GM11168 (cell line): ENCODE measurements around the gene NRDE2.
"Not testable (repeated sequence)": the region's sequence is repeated elsewhere in the genome, so short reads cannot be mapped to it uniquely, and the experiment has no call there.

Source experiments
- in situ Hi-C: fragments of 300-500 bp; cut with MboI; formaldehyde crosslinking; loops from one replicate; pipeline ENCODE4 v1.12.0; 2022; ENCODE audit warnings: low sequenced_read_pairs; ENCODE audit not compliant: unreplicated experiment

Gene NRDE2

DNA sequence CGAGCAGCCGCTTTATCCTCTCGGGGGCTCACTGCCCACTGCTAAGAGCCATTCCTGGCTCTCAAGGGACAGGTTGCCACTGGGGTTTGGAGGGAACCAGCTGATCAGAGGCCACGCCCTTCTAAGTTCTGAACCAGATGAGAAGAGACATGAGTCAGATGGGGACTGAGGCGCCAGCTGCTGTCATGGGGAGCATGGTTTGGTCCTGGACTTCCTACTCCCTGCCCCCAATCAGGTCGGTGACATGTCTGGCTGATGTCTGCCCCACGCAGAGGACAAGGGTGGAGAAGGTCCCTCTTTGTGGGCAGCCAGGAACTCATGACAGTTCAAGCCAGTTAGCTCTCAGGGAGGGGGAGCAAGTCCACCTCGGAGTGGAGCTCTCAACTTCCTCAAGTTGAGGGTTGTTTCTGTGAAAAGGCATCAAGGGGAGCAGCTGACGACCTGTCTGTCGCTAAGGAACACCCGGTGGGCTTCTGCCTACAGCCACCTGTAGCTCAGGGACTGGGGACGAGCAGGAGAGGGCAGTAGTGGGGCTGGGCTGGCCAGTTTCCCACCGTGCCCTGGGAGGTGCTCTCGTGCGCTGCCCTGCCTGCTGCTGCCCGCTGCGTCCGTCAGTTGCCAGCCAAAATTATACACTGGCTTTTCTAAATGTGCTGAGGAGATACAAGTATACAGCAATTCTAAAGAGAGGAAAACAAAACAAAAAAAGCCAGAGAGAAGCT lies 54.9 kb downstream of the NRDE2 start:
- in situ Hi-C loops: no loop called here

DNA sequence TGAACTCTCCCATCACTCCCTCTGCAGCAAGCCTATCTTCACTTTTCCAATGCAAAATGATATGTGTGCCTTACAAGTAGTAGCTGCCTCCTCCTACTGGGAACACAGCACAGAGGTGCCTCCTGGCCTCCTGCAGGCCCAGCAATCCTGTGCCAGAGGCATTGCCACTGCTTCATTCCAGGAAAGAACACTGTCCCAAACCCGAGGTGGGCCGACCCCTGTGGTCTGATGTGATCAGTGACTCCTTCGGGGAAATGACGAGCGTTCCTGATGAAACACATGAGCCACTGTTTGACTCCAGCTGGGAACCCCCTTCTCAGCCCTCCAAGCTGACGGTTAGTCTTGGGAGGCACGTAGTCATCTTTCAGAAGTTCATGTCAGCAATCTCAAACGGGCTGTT lies 55.9 kb downstream of the NRDE2 start:
- in situ Hi-C loops: no loop called here

DNA sequence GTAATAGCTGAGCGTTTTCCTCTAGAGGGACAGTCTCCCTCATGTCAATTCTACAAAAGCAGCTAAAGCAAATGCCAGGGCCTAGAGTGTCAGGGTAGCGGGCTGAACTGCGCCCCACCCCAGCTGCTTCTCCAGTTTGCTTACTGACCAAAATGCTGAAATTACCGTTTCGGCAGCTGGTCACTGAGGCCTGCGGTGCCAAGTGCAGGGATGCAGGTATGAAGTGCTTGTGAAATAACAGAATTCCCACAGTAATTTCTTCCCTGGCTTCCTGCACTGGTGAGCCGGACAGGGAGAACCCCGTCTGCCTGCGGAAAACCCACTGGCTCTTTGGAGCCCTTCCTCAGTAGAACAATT lies 56.3 kb downstream of the NRDE2 start:
- in situ Hi-C loops: no loop called here

DNA sequence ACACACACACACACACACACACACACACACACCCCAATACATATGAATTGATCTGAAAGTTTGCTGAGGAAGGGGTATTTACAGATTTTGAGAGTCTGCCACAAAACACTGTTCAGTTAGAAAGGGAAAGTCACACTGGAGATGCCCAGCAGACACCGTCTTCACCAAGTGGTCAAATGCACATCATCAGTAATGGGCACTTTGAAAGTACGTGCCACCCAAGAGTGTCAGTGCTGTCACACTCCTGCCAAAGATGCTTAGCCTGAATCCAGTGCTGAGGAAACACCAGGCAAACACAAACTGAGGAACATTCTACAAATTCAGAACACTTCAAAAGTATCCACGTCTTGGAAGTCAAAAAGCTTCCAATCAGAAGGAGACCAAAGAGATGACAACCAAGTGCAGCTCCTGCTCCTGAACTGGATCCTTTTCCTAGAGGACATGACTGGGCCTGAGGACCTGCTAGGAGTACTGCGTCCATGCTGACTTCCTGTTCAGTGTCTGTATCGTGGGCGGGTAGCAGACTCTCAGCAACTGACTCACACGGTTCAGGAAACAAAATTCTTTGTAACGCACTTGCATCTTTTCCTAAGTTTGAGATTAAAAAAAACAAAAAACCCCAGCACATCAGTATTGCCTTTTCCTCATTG lies 56.8 kb downstream of the NRDE2 start:
- in situ Hi-C loops: no loop called here

DNA sequence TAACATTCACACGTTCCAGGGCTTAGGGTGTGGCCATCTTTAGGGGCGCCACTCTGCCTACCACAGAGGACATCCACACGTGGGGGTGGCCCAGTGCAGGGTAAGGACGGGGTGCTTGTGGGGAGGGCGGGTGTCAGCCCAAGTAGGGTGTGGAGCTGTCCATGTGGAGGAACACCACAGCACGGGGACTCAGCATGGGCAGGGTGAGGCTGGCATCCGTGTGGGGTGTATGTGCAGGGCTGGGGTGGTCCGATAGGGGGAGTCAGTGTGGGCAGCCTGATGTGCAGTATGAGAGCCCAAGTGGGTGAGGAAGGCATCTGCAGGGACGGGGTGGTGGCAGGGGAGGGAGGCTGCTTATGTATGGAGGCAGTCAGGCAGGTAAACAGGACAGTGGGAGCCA lies 57.7 kb downstream of the NRDE2 start:
- in situ Hi-C loops: no loop called here

DNA sequence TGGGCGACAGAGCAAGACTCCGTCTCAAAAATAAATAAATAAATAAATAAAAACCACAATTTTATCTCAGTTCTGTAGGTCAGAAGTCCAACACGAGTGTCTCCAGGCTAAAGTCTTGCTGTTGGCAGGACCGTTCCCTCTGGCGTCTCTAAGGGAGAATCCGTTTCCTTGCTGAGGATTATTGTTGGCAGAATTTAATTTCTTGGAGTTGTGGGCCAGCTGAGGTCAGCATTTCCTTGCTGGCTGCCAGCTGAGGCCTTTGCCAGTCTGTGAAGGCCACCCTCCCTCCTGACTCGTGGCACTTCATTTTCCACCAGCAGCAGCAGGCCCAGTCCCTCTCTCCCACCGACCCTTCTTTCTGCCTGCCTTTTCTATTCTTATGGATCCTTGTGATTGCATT lies 58.2 kb downstream of the NRDE2 start:
- in situ Hi-C loops: no loop called here

DNA sequence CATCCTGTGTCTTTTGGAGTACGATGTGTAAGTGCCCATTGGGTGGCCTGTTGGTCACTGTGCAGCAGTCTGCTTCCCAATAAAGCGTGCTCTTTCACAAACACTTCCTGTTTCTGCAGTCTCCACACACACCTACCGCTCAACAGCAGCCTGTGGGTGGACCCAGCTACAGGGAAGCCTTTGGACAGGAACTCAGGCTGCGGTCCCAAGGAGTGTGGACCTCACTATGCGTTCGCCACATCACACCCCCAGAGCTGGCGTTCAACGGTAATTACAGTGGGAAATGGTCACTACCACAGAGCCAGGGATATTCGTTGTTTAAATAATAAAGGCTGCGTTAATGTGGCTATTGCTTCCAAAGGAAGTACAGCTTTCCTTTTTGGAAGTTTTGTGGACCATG lies 59.2 kb downstream of the NRDE2 start:
- in situ Hi-C loops: no loop called here

DNA sequence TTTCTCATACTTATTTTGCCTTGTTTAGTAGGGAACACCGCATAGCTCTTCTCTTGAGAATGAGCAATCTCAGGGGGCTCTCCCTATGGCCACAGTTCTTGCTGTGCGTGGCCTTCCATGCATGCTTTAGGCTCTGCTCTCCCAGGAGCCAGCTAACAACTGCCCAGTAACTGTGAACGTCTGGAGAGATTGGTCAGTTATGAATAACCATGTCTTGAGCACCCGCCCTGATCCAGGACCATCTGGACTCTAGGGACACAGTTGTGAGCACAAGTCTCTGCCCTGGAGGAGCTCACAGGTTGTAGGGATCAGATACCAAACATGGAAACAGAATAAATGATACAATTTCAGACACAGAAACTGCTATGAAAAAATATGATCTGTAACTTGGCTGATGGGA lies 63.3 kb downstream of the NRDE2 start:
- in situ Hi-C loops: no loop called here

DNA sequence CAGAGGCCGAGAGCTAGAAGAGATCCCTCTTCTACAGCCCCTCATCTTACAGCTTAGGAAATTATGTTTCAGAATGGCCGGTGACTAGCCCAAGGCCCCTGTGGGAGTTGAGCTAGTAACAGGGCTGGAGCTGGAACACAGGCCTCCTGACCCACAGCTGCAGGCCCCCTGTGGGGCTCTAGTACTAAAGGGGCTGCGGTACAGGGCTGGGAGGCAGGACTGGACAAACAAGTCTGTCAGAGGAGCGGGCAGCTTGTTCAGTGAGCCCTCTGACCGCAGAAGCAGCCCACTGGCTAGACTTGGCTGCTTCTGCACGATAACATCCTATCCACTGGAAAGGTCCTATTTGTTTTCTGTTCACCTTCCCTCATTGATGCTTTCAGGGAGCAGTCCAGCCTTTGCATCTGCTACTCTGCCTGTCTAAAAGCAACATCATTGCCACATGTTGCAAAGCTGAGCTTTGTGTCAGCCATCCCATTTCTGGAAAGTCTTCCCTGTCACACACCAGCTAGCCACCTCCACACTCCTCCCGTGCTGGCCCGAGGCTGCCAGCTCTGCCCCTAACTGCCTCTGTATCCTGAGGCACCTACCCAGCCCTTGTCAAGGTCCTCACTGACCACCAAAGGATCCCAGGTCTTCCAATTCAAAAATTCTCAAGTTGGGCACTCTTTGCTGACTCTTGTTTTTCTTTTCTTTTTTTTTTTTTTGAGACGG lies 65.1 kb downstream of the NRDE2 start:
- in situ Hi-C loops: no loop called here

DNA sequence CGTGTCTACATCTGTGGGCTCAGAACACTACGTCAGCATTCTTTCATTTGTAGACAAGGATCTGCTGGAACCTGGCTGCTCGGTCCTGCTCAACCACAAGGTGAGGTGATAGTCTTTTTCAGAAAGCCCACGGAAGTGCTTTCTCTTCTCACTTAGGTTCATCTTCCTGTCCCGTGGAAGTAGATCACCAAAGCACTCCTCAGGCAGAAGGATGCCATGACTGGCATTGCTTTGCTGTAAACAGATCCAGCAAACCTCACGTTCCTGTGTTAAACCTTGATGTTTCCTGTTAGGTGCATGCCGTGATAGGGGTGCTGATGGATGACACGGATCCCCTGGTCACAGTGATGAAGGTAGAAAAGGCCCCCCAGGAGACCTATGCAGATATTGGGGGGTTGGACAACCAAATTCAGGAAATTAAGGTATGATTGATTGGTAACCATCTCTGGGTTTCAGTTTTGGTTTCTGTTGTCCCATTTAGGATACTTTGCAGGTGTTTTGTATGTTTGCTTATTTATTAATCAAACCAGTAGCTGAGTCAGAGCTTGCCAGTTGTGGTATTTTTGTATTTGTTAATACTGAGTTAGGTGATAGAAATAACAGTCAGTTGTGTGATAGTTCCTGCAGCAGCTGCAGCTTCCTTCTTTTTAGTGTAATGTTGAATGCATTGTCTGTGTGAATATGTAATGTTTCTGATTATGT lies 67.8 kb downstream of the NRDE2 start:
- in situ Hi-C loops: no loop called here

DNA sequence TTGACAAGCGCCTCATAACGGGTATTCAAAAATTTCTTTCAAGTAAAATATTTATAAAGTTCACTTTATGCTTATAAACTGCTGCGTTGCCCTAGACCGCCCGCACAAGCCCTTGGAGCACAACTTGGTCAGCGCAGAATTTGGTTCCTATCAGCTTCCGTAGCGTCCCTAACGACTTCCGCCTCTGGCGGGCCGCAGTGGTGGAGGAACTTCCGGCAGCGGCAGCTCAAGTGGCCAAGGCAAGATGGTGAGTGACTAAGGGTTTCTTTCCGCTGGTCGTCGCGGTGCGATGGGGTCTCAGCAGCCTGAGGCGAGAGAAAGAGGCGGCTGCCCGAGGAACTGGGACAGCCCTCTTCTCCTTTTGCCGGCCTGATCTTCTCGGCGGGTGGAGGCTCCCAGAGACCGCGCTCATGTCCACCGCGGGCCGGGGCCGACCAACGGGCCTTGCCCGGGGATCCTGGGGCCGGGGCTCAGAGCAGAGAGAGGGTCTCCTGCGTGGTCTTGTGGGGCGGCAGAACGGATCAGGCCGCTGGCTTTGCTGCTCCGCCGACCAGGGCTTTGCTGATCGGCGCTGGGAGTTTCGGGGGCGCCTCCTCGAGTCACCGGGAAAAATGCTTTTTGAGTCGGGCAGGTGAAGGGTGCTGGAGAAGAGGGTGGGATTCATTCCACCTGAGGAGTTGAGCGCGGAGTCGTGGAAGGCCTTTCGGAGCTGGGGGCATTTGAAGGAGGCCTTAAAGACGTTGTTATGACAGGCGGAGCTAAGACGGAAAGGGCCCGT lies 75.2 kb downstream of the NRDE2 start, which contains the start of gene PSMC1:
Gene PSMC1 (plus strand): TSS at position 200 of the 778 bp plus-strand sequence. CDS start 45 bp downstream, at position 245.
- in situ Hi-C loops: loop anchor here (10.0 kb wide), 1 partner anchor 282 kb away; no protein-coding TSS in a partner anchor

DNA sequence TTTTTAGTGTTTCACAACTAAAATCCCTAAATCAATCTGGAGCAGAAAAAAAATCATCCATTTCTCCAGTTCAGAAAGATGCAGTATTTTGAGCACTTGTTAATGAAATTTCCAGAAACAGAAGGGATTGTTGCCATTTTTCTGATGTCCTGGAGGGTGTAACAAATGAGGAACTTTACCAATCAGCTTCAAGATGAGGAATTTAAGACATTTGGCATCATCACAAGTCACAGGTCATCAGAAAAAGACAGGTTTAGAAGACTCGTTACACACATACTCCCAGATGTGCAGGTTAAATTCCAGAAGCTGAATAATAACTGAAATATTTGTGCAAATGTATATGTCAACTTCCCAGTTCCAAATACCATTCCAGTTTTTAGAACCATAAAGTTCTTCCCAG lies 75.9 kb downstream of the NRDE2 start:
- in situ Hi-C loops: loop anchor here (10.0 kb wide), 1 partner anchor 281 kb away; no protein-coding TSS in a partner anchor

DNA sequence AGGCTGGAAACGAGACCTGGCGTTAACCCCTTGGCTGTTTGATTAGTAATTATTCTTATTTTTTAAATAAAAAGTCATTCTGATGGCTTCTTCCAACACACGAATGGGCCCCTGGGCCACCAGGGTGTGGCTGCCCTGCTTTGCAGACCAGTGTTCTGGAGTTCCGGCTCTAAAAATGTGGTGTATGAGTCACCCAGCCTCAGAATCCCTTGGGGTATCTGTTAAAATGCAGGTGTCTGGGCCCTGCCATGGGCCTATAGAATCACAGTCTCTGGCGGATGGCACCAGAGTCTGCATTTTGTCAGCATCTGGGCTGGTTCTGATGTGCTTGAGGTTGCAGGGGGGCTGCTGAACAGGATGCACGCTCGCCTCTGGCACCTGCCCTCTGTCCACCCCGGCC lies 77.9 kb downstream of the NRDE2 start:
- in situ Hi-C loops: loop anchor here (10.0 kb wide), 1 partner anchor 279 kb away; no protein-coding TSS in a partner anchor

DNA sequence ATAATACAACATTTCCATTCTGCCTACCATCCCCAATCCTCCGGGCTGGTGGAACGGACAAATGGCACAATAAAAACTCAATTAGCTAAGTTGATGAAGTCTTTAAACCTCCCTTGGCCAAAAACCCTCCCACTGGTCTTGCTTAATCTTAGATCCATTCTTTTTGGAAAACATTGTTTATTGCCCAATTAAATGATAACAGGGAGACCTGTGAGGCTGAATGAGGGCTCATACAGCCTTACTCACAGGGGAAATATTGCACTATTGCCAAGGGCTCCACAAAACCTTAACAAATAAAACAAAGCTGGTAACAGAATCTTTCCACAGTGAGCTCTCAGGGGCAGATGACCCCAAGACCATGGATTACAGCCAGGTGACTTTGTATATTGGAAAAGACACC lies 83.1 kb downstream of the NRDE2 start:
- in situ Hi-C loops: no loop called here

DNA sequence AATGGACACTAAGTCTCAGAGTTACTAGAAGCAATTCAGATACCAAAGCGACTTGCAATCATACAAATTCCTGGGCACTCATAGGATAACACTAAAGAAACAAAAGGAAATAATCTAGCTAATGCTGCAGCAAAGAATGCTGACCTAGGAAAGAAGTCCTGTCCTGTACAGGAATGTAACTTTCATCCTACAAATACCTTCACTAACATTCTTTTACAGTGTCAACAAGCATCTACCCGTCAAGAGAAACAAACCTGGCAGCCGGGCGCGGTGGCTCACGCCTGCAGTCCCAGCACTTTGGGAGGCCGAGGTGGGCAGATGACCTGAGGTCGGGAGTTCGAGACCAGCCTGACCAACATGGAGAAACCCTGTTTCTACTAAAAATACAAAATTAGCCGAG lies 84.3 kb downstream of the NRDE2 start:
- in situ Hi-C loops: not testable (repeated sequence)

DNA sequence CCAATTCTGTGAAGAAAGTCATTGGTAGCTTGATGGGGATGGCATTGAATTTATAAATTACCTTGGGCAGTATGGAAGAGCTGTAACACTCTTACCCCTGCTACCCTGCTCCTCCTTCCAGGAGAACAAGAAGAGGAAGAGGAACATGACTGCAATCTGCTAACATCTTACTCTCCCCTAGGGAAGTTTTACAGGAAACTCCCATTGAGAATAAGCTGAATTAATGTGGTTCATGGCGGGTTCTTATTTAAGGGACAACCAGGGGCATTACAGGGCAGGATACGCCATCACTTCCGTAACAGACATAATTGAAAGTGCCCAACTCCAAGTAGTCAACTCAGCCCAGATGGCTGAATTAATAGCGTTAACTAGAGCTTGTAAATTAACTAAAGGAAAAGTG lies 84.8 kb downstream of the NRDE2 start:
- in situ Hi-C loops: no loop called here

DNA sequence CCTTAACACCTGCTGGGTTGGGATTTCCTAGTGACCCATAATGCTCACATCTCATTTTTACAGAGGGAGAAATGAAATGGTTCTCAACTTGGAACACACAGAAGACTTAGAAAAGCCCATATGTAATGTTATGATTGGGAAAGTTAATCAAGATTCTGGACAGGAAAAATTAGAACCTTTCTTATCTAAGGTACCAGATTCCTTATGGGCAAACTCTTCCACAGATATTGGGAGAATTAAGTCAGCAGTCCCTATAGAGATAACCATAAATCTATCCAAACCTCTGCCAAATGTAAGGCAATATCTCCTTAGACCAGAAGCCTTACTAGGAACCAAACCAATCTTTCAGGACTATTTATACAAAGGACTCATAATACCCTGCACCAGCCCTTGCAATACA lies 89.3 kb downstream of the NRDE2 start:
- in situ Hi-C loops: no loop called here

DNA sequence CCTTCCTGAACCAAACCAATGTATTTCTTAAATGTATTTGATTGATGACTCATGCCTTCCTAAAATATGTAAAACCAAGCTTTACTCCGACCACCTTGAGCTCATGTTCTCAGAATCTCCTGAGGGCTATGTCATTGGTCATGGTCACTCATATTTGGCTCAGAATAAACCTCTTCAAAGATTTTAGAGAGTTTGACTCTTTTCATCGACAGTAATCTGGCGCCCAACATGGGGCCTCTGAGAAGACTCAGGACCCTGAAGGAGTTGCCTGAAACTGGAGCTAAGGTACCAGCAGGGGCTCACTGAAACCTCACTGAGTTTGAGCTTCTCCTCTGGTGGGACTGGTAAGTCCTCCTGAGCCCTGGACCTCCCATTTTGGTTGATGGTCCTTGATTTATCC lies 92.6 kb downstream of the NRDE2 start:
- in situ Hi-C loops: loop anchor here (10.0 kb wide), 1 partner anchor 284 kb away; the partner anchor contains the start of genes EFCAB11 and TDP1

DNA sequence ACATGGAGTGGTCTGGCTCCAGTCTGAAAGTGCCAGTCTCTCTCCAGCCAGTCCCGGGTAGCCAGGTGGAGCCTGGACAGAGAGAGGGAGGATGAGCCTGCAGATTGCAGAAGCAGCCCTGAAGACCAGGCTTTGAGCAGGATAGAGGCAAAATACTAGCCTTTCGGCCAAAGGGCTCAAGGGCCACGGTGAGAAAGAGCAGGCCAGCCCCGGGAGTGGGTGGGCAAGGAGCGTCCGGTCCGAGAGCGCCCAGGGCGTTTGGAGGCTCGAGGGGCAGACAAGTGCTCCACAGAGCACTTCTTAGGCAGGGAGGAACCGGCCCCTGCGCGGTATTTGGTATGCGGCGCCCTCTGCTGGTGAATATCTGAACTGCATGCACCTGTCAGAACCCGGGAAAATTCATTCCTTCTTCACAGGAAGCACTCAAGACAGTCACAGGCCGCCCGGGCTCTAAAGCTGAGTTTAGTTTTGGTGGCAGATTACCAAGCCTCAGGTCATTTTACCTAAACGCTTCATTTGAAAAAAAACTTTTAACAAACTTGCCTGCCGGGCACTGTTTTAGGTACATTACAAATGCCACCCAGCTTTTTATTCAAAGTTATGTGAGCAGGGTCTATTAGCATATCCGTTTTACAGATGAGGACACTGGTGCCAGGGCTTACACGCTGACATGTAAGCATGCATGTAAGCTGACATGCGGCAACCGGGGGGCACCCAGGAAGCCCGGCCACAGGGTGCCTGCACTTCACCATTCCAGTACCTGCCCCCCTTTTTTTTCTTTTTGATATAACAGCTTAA lies 96.4 kb downstream of the NRDE2 start:
- in situ Hi-C loops: loop anchor here (10.0 kb wide), 1 partner anchor 281 kb away; the partner anchor contains the start of genes EFCAB11 and TDP1
